Caco-2 (cell line): Measurements from ENCODE around the gene RHOT2. TPM values are rescaled to one million over a fixed set of nuclear protein-coding genes. Genes with fewer than 3 reads are reported as not detected.

Source experiments
- BruUV-seq: library from RNA; stranded (reverse); fragments of 400-500 nt; replicated peaks from 2 replicates; lab custom pipeline; 2021; lab: Mats Ljungman, UMichigan
- CTCF ChIA-PET: fragments of 300-600 bp; sonication (Branson Sonifier 250); formaldehyde crosslinking; loops from one replicate; lab custom pipeline; 2022; ENCODE audit warnings: antibody characterized with exemption; lab: Charles Lee
- POLR2A ChIA-PET: fragments of 300-600 bp; sonication (Branson Sonifier 250); formaldehyde crosslinking; loops from one replicate; lab custom pipeline; 2022; ENCODE audit warnings: antibody characterized with exemption; lab: Charles Lee
- DNase-seq, 2 experiments: peaks; one replicate each; pipeline versions ENCODE4 v3.0.0 to v3.0.0-alpha.2; 2020 to 2022
- H3K27me3 ChIP-seq: replicated peaks from 2 replicates; pipeline ENCODE4 v1.6.0; 2011; ENCODE audit warnings: low read length; ENCODE audit not compliant: control insufficient read depth, insufficient read depth
- H3K36me3 ChIP-seq: 2 replicates; pipeline ENCODE4 v1.5.1; 2011; ENCODE audit warnings: low read length; ENCODE audit not compliant: control insufficient read depth, insufficient read depth
- H3K4me1 ChIP-seq: fragments of 250-450 bp; sonication (Bioruptor Pico); 2 replicates; pipeline ENCODE4 v1.5.1; 2020; ENCODE audit warnings: mild to moderate bottlenecking
- H3K4me3 ChIP-seq: 2 replicates; pipeline ENCODE4 v1.5.1; 2011; ENCODE audit warnings: low read depth, mild to moderate bottlenecking, control low read depth, low read length
- H3K9me3 ChIP-seq: fragments of 250-450 bp; sonication (Bioruptor Pico); 2 replicates; pipeline ENCODE4 v1.5.1; 2020; ENCODE audit warnings: mild to moderate bottlenecking, moderate library complexity
- H3K27ac Mint-ChIP-seq: one replicate; pipeline ENCODE4 v1.8.0; 2022; ENCODE audit warnings: mixed read lengths; ENCODE audit not compliant: unreplicated experiment
- H3K27me3 Mint-ChIP-seq: one replicate; pipeline ENCODE4 v1.8.0; 2022; ENCODE audit warnings: mixed read lengths; ENCODE audit not compliant: insufficient read depth, unreplicated experiment
- H3K36me3 Mint-ChIP-seq: one replicate; pipeline ENCODE4 v1.8.0; 2022; ENCODE audit warnings: mild to moderate bottlenecking, mixed read lengths; ENCODE audit not compliant: insufficient read depth, unreplicated experiment
- H3K4me1 Mint-ChIP-seq: one replicate; pipeline ENCODE4 v1.8.0; 2022; ENCODE audit warnings: low read depth, mixed read lengths; ENCODE audit not compliant: unreplicated experiment
- H3K4me3 Mint-ChIP-seq: one replicate; pipeline ENCODE4 v1.8.0; 2022; ENCODE audit warnings: mild to moderate bottlenecking, moderate library complexity, mixed read lengths; ENCODE audit not compliant: unreplicated experiment
- H3K9me3 Mint-ChIP-seq: one replicate; pipeline ENCODE4 v1.8.0; 2022; ENCODE audit warnings: mixed read lengths; ENCODE audit not compliant: unreplicated experiment
- CTCF ChIP-seq, 2 experiments: fragments of 200-600 bp in 1 of 2; IDR thresholded peaks; 1 replicate in 1 of 2; 2 replicates in 1 of 2; pipeline versions ENCODE4 v1.5.1 to v1.8.0; 2011 to 2022; ENCODE audit warnings: antibody characterized with exemption in 1 of 2, control low read depth in 1 of 2, inconsistent platforms in 1 of 2, low read depth in 1 of 2, low read length in 1 of 2, mild to moderate bottlenecking in 1 of 2, moderate library complexity in 1 of 2; ENCODE audit not compliant: insufficient read depth in 1 of 2, severe bottlenecking in 1 of 2, unreplicated experiment in 1 of 2
- intact Hi-C: fragments of 100-400 bp; cut with micrococcal nuclease; formaldehyde crosslinking; loops from one replicate; pipeline ENCODE4 v1.10.0; 2022; ENCODE audit not compliant: unreplicated experiment
- total RNA-seq: library from RNA; stranded (reverse); gene quantifications from 2 replicates; pipeline ENCODE4 v1.2.3, GENCODE V29; 2022

The RHOT2 gene
- total RNA-seq, 1 experiment from 2014 or later: 96.7 TPM

- Mint-ChIP-seq H3K9me3 (no peaks in the 10 kb centered on the region), H3K4me1 (no peaks in the 10 kb centered on the region), H3K4me3 (no peak overlapping the region), H3K27ac (no peak overlapping the region), H3K36me3 (peaks cover 7% of the 10 kb centered on the region), H3K27me3 (no peaks in the 10 kb centered on the region)
- peaks cover 13% of the 10 kb centered on the region for H3K4me1 ChIP-seq
- no TSS peak for BruUV-seq
- CTCF ChIA-PET: no interaction called here
- no peaks in the 10 kb centered on the region for H3K36me3 ChIP-seq
- H3K4me3 ChIP-seq: no peak overlapping the region
- no peaks in the 10 kb centered on the region for H3K9me3 ChIP-seq
- POLR2A ChIA-PET: no interaction called here
- intact Hi-C loops: no loop called here
- DNase-seq: no peak
- H3K27me3 ChIP-seq: no peaks in the 10 kb centered on the region
- TF ChIP-seq CTCF (IDR thresholded peaks at IDR 0.05; ENCODE audit: insufficient read depth in 1 of 2, low read depth in 1 of 2, low read length in 1 of 2, severe bottlenecking in 1 of 2, unreplicated experiment in 1 of 2): no peak
Measured at GRCh38 chr16:652454-653305, 15.3 kb upstream of the RHOT2 start.

GRCh38 chr16:654034-654433 lies 13.9 kb upstream of the RHOT2 start:
- intact Hi-C loops: no loop called here
- no peaks in the 10 kb centered on the region for H3K9me3 Mint-ChIP-seq
- CTCF ChIA-PET: interaction anchor here (0.9 kb wide), 1 partner anchor 12 kb away, joined by 4 read pairs; no protein-coding TSS in a partner anchor
- H3K4me3 Mint-ChIP-seq: no peak overlapping the region
- H3K4me1 ChIP-seq: 0 out of 2 replicates have a peak, but pooled peaks cover 6% of the 10 kb centered on the region
- H3K36me3 ChIP-seq: no peaks in the 10 kb centered on the region
- DNase-seq: no peak
- H3K9me3 ChIP-seq: no peaks in the 10 kb centered on the region
- H3K4me1 Mint-ChIP-seq: no peaks in the 10 kb centered on the region
- POLR2A ChIA-PET: interaction anchor here (0.7 kb wide), 1 partner anchor 28 kb away, joined by 7 read pairs; no protein-coding TSS in a partner anchor
- H3K4me3 ChIP-seq: no peak overlapping the region
- TF ChIP-seq CTCF (IDR thresholded peaks at IDR 0.05; ENCODE audit: insufficient read depth in 1 of 2, low read depth in 1 of 2, low read length in 1 of 2, severe bottlenecking in 1 of 2, unreplicated experiment in 1 of 2): no peak
- H3K27me3 Mint-ChIP-seq: no peaks in the 10 kb centered on the region
- H3K27me3 ChIP-seq: no peaks in the 10 kb centered on the region
- no peak overlapping the region for H3K27ac Mint-ChIP-seq
- no TSS peak for BruUV-seq
- H3K36me3 Mint-ChIP-seq: peaks cover 4% of the 10 kb centered on the region

- intact Hi-C loops: no loop called here
- POLR2A ChIA-PET: no interaction called here
- H3K36me3 ChIP-seq: no peaks in the 10 kb centered on the region; the same call in 1 of the 2 replicates
- no peaks in the 10 kb centered on the region for H3K36me3 Mint-ChIP-seq
- H3K27me3 Mint-ChIP-seq: no peaks in the 10 kb centered on the region
- no peaks in the 10 kb centered on the region for H3K27me3 ChIP-seq
- no peaks in the 10 kb centered on the region for H3K4me1 Mint-ChIP-seq
- CTCF ChIA-PET: no interaction called here
- H3K9me3 ChIP-seq: no peaks in the 10 kb centered on the region
- no peak overlapping the region for H3K4me3 ChIP-seq
- no peaks in the 10 kb centered on the region for H3K4me1 ChIP-seq
- no TSS peak for BruUV-seq
- no peak overlapping the region for H3K27ac Mint-ChIP-seq
- H3K9me3 Mint-ChIP-seq: no peaks in the 10 kb centered on the region
- no peak for TF ChIP-seq CTCF (IDR thresholded peaks at IDR 0.05; ENCODE audit: insufficient read depth in 1 of 2, low read depth in 1 of 2, low read length in 1 of 2, severe bottlenecking in 1 of 2, unreplicated experiment in 1 of 2)
- no peak for DNase-seq
- H3K4me3 Mint-ChIP-seq: no peak overlapping the region
Measured at GRCh38 chr16:657487-657886, 10.4 kb upstream of the RHOT2 start.
